Keratinocyte (primary cell): ENCODE results near the gene PRKX.

Experiments
- CTCF ChIP-seq, 3 experiments: IDR thresholded peaks in 1 of 3; conservative IDR thresholded peaks in 1 of 3; optimal IDR thresholded peaks in 1 of 3; 2 replicates in 2 of 3; 3 replicates in 1 of 3; pipeline versions ENCODE3 to v1.5.1; 2011; ENCODE audit warnings: low read length in 3 of 3, mild to moderate bottlenecking in 3 of 3, moderate library complexity in 2 of 3, control low read depth in 1 of 3, inconsistent platforms in 1 of 3; ENCODE audit not compliant: insufficient read depth in 2 of 3; ENCODE audit errors: extremely low read depth in 1 of 3
- EZH2 ChIP-seq: IDR thresholded peaks from one replicate; pipeline ENCODE4 v1.6.1; 2012; ENCODE audit warnings: inconsistent platforms, mild to moderate bottlenecking, low read length, moderate library complexity

DNA sequence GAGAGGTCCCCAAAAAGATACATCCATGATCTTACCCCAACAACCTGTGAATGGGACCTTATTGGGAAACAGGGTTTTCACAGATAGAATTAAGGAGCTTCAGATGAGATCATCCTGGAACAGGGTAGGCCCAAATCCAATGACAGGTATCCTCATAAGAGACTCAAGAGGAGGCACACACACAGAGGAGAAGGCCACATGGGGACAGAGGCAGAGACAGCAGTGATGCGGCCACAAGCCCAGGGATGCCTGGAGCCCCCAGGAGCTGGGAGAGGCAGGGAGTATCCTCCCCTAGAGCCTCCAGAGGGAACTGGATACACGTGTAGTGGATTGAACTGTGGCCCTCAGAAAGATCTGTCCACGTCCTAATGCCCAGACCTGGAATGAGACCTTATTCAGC is 82.3 kb downstream of the PRKX start:
- TF ChIP-seq CTCF (optimal IDR thresholded peaks at IDR 0.05 in 1 of 3, IDR thresholded peaks at IDR 0.05 in 1 of 3, conservative IDR thresholded peaks at IDR 0.05 in 1 of 3; ENCODE audit: extremely low read depth in 1 of 3, insufficient read depth in 2 of 3, low read length in 3 of 3) (no peak), EZH2 (no peak)
